Astrocyte of the cerebellum (primary cell): ENCODE measurements around the gene ZCCHC7.
A peak's percentile ranks its signal among the peaks of the same experiment; 100 is the strongest.
"Not testable (repeated sequence)": the region's sequence is repeated elsewhere in the genome, so short reads cannot be mapped to it uniquely, and the experiment has no call there.

Source experiments
- DNase-seq: peaks from one replicate; pipeline ENCODE4 v3.0.0-alpha.2; 2011; ENCODE audit warnings: low read depth
- H3K4me3 ChIP-seq: 2 replicates; pipeline ENCODE4 v1.5.1; 2011; ENCODE audit warnings: mild to moderate bottlenecking, low read depth, low read length, moderate library complexity
- in situ Hi-C: cut with HindIII; loops from 2 replicates; pipeline ENCODE4 v1.10.0; 2017; ENCODE audit warnings: low sequenced_read_pairs
- TF ChIP-seq, protein P1 (sequence below): IDR thresholded peaks from 2 replicates; pipeline ENCODE4 v1.5.1; 2012; ENCODE audit warnings: low read length, low read depth, moderate library complexity, mild to moderate bottlenecking; ENCODE audit errors: missing control alignments

ZCCHC7 gene

GRCh38 chr9:37119907-37120842 lies at the start of gene ZCCHC7:
Gene ZCCHC7, plus strand, starts transcription at chr9:37120574.
- H3K4me3 ChIP-seq: peak within 1 kb of the TSS; percentile 94
- in situ Hi-C loops: no loop called here

GRCh38 chr9:37074790-37075189 lies 45.6 kb upstream of the ZCCHC7 start:
- H3K4me3 ChIP-seq, DNase-seq, in situ Hi-C loops: not testable (repeated sequence)

More at GRCh38 chr9:37119907-37120842, at the start of gene ZCCHC7:
- TF ChIP-seq, protein P1, sequence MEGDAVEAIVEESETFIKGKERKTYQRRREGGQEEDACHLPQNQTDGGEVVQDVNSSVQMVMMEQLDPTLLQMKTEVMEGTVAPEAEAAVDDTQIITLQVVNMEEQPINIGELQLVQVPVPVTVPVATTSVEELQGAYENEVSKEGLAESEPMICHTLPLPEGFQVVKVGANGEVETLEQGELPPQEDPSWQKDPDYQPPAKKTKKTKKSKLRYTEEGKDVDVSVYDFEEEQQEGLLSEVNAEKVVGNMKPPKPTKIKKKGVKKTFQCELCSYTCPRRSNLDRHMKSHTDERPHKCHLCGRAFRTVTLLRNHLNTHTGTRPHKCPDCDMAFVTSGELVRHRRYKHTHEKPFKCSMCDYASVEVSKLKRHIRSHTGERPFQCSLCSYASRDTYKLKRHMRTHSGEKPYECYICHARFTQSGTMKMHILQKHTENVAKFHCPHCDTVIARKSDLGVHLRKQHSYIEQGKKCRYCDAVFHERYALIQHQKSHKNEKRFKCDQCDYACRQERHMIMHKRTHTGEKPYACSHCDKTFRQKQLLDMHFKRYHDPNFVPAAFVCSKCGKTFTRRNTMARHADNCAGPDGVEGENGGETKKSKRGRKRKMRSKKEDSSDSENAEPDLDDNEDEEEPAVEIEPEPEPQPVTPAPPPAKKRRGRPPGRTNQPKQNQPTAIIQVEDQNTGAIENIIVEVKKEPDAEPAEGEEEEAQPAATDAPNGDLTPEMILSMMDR: no peak
- peak; percentile 86 for DNase-seq

- TF ChIP-seq, protein P1: no peak
- peak; percentile 71 for DNase-seq
- peak overlapping the region; percentile 80 for H3K4me3 ChIP-seq
- in situ Hi-C loops: no loop called here
These were observed 40.8 kb upstream of the ZCCHC7 start for GRCh38 chr9:37079370-37080164.

DNA sequence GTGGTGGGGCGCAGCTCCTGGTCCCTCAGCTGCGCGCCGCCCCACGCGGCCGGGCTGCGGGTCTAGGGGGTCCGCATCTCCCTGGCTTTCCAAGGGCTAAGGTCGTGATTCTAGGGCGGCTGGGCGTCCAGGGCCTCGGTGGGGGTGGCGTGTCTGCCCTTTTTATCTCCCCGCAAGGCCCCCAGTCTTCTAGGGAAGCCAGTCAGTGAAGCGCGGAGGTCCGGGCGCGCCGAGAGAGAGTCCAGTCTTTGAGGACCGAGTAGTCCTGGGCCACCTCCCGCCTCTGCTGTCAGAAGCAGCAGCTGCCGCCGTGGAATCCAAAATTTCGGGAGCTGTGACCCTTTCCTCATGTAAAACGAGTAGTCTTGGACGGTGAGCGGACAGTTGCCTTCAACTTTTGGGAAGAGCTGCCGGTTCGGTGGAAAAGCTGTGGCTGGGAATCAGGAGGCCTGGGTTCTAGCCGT lies 40.2 kb upstream of the ZCCHC7 start:
- peak overlapping the region; percentile 80 for H3K4me3 ChIP-seq
- DNase-seq, in situ Hi-C loops: not testable (repeated sequence)

DNA sequence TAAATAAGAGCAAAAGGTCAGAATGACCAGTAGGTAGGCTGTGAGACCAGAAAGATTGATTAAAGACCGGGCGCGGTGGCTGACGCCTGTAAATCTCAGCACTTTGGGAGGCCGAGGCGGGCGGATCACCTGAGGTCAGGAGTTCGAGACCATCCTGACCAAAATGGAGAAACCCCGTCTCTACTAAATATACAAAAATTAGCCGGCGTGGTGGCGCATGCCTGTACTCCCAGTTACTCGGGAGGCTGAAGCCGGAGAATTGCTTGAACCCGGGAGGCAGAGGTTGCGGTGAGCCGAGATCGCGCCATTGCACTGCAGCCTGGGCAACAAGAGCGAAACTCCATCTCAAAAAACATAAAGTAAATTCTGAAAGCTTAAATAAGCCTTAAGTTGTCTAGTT lies 38.9 kb upstream of the ZCCHC7 start:
- in situ Hi-C loops, H3K4me3 ChIP-seq: not testable (repeated sequence)

GRCh38 chr9:37082214-37082765 lies 38.1 kb upstream of the ZCCHC7 start:
- in situ Hi-C loops: no loop called here
- DNase-seq: no peak
- no peak overlapping the region for H3K4me3 ChIP-seq
- TF ChIP-seq, protein P1: no peak

More for the DNA sequence above, 38.9 kb upstream of the ZCCHC7 start:
- DNase-seq: not testable (repeated sequence)

DNA sequence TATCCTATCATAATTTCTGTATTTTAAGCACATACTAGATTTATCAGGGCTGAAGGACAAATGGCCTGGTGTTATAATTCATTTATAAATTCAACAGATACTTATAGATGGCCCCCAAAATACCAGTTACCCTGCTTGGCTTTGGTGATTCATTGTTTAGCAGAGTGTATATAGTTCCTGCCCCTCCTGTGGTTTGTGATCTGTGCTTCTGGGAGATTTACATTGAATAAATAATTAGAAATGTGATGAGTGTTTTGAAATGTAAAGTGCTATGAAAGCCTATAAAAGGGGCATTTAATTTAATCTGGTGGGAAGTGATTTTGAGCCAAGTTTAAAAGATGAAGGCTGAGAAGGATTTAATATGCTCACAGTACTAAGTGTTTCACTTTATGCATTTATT lies 36.7 kb upstream of the ZCCHC7 start:
- TF ChIP-seq, protein P1: no peak
- in situ Hi-C loops: no loop called here
- H3K4me3 ChIP-seq: no peak overlapping the region
- no peak for DNase-seq
